ENCODE measurements around the gene RASSF5.

The RASSF5 gene

GRCh38 chr1:206469411-206469932, 37.9 kb upstream of the RASSF5 start:
- peak overlapping the region; percentile 91 for H3K9ac ChIP-seq (ENCODE audit: low read length)
- TF ChIP-seq, protein P1, sequence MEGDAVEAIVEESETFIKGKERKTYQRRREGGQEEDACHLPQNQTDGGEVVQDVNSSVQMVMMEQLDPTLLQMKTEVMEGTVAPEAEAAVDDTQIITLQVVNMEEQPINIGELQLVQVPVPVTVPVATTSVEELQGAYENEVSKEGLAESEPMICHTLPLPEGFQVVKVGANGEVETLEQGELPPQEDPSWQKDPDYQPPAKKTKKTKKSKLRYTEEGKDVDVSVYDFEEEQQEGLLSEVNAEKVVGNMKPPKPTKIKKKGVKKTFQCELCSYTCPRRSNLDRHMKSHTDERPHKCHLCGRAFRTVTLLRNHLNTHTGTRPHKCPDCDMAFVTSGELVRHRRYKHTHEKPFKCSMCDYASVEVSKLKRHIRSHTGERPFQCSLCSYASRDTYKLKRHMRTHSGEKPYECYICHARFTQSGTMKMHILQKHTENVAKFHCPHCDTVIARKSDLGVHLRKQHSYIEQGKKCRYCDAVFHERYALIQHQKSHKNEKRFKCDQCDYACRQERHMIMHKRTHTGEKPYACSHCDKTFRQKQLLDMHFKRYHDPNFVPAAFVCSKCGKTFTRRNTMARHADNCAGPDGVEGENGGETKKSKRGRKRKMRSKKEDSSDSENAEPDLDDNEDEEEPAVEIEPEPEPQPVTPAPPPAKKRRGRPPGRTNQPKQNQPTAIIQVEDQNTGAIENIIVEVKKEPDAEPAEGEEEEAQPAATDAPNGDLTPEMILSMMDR (IDR thresholded peaks at IDR 0.05; ENCODE audit: low read depth, low read length): no peak
- no peak for TF ChIP-seq EZH2phosphoT487 (IDR thresholded peaks at IDR 0.05; ENCODE audit: low read depth)
- peak overlapping the region; percentile 91 for H3K4me3 ChIP-seq (ENCODE audit: low read length)
- H3K9me3 ChIP-seq (ENCODE audit: insufficient read depth, low read length): no peaks in the 10 kb centered on the region
- peaks cover 70% of the 10 kb centered on the region for H3K4me1 ChIP-seq (ENCODE audit: low read length)
- H4K20me1 ChIP-seq (ENCODE audit: insufficient read depth, low read length): no peaks in the 10 kb centered on the region
- no peaks in the 10 kb centered on the region for H3K27me3 ChIP-seq (ENCODE audit: low read depth, low read length)
- peak overlapping the region; percentile 28; the same call in 1 of the 2 replicates for H2AFZ ChIP-seq (ENCODE audit: low read depth, low read length)
- peak overlapping the region; percentile 68 for H3K27ac ChIP-seq (ENCODE audit: low read length)
- peaks cover 26% of the 10 kb centered on the region for H3K79me2 ChIP-seq (ENCODE audit: low read length)
- peak overlapping the region; percentile 68 for H3K4me2 ChIP-seq (ENCODE audit: low read length)
- H3K36me3 ChIP-seq (replicated peaks; ENCODE audit: low read depth, low read length): peaks cover 11% of the 10 kb centered on the region

DNA sequence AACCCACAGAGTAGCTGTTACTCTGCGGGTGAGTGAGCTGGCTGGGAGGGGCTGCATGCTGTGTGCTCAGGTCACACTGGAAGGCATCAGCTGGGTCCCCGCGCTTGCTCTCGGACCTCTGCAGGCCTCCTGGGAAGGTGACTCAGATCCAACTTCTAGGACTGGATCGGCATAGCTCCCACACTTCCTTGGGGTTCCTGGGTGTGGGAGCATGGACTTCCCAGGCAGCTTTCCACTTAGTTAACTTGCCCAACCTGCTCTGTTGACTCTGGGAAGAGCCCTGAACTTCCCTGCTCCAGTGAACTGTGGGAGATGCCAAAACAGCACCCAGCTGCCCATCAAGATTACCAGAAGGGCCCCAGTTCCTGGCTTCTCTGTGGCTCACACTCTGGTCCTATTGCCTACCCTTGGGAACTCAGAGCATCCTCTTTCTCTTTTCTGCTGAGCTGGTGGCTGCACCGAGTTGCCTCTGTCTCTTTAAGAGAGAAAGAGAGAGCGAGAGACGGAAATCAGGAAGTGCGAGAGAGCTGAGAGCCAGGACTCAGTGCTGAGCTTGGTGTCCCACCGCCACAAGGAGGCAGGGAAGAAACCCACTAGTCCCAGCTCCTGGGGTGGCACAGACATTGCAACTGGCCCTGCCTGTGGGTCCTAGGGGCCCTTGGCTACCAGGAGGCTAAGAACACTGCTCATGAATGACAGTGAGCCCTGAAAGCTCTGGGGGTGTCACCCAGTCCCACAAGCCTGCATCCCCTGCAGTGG, 37.2 kb upstream of the RASSF5 start, which contains the start of gene IKBKE:
TSS of gene IKBKE (plus strand) at position 544 of the 759 bp plus-strand sequence. CDS start 2,752 bp downstream, outside the sequence.
- Histone ChIP-seq H3K27me3 (ENCODE audit: low read depth, low read length) (no peaks in the 10 kb centered on the region), H2AFZ (ENCODE audit: low read depth, low read length) (peak within 1 kb of the TSS; percentile 28), H3K4me1 (ENCODE audit: low read length) (peaks cover 70% of the 10 kb centered on the region), H3K9me3 (ENCODE audit: insufficient read depth, low read length) (no peaks in the 10 kb centered on the region), H3K4me2 (ENCODE audit: low read length) (peak within 1 kb of the TSS; percentile 68), H3K79me2 (ENCODE audit: low read length) (peaks cover 26% of the 10 kb centered on the region), H3K36me3 (replicated peaks; ENCODE audit: low read depth, low read length) (peaks cover 16% of the 10 kb centered on the region), H4K20me1 (ENCODE audit: insufficient read depth, low read length) (no peaks in the 10 kb centered on the region), H3K4me3 (ENCODE audit: low read length) (peak within 1 kb of the TSS; percentile 91), H3K27ac (ENCODE audit: low read length) (peak within 1 kb of the TSS; percentile 68), H3K9ac (ENCODE audit: low read length) (peak within 1 kb of the TSS; percentile 91)
- TF ChIP-seq EZH2phosphoT487 (IDR thresholded peaks at IDR 0.05; ENCODE audit: low read depth): no peak
- TF ChIP-seq, protein P1 (IDR thresholded peaks at IDR 0.05; ENCODE audit: low read depth, low read length): peak; percentile 35

DNA sequence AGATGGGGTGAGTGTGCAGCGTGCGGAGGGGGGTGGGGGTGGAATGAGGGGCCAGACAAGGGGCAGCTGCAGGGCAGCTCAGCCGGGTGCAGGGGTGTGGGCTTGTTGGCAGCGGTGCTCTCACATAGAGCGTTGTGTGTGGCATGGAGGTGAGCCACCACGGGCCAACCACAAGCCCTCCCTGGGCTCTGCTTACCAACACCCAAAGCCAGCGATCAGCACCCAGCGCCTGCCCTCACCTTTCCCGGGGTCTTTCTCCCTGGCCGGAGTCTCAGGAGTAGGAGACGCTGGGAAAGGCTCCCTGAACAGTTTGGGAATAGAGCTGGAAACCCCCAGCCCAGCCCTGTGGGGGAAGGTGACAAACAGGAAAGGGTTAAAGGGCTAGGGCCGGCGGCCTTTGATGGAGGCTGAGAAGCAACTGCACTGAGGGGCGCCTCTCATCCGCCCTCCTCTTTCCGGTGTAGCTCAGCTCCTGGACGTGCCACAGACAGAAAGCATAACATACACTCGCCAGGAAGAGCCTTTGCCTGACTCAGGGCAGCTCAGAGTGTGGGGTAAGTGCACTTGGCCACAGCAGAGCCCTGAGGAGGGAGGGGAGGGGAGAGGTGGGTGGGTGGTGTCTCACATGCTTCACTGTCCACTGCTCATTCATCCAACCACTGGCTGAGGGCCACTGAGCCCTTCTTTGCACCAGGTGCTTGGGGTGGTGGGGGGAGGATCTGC, 36.5 kb upstream of the RASSF5 start:
- Histone ChIP-seq H3K9me3 (ENCODE audit: insufficient read depth, low read length) (no peaks in the 10 kb centered on the region), H3K4me2 (ENCODE audit: low read length) (peak overlapping the region; percentile 68), H3K4me3 (ENCODE audit: low read length) (peak overlapping the region; percentile 91), H3K27ac (ENCODE audit: low read length) (peak overlapping the region; percentile 68), H3K27me3 (ENCODE audit: low read depth, low read length) (no peaks in the 10 kb centered on the region), H3K4me1 (ENCODE audit: low read length) (peaks cover 63% of the 10 kb centered on the region), H2AFZ (ENCODE audit: low read depth, low read length) (peak overlapping the region; percentile 28), H4K20me1 (ENCODE audit: insufficient read depth, low read length) (no peaks in the 10 kb centered on the region), H3K9ac (ENCODE audit: low read length) (peak overlapping the region; percentile 91), H3K79me2 (ENCODE audit: low read length) (peaks cover 26% of the 10 kb centered on the region), H3K36me3 (replicated peaks; ENCODE audit: low read depth, low read length) (peaks cover 18% of the 10 kb centered on the region)
- no peak for TF ChIP-seq EZH2phosphoT487 (IDR thresholded peaks at IDR 0.05; ENCODE audit: low read depth)
- TF ChIP-seq, protein P1 (IDR thresholded peaks at IDR 0.05; ENCODE audit: low read depth, low read length): no peak; the same call in 1 of the 2 replicates

- Histone ChIP-seq H3K27me3 (ENCODE audit: low read depth, low read length) (no peaks in the 10 kb centered on the region), H3K4me1 (ENCODE audit: low read length) (peaks cover 57% of the 10 kb centered on the region), H2AFZ (ENCODE audit: low read depth, low read length) (no peak overlapping the region), H3K36me3 (replicated peaks; ENCODE audit: low read depth, low read length) (peaks cover 20% of the 10 kb centered on the region), H3K27ac (ENCODE audit: low read length) (peak overlapping the region; percentile 68), H3K4me3 (ENCODE audit: low read length) (peak overlapping the region; percentile 91), H3K9ac (ENCODE audit: low read length) (peak overlapping the region; percentile 91), H3K4me2 (ENCODE audit: low read length) (peak overlapping the region; percentile 68), H3K79me2 (ENCODE audit: low read length) (peaks cover 26% of the 10 kb centered on the region), H4K20me1 (ENCODE audit: insufficient read depth, low read length) (no peaks in the 10 kb centered on the region), H3K9me3 (ENCODE audit: insufficient read depth, low read length) (no peaks in the 10 kb centered on the region)
- TF ChIP-seq, protein P1 (IDR thresholded peaks at IDR 0.05; ENCODE audit: low read depth, low read length): no peak
- TF ChIP-seq EZH2phosphoT487 (IDR thresholded peaks at IDR 0.05; ENCODE audit: low read depth): no peak
Measured at GRCh38 chr1:206471415-206471801, 35.9 kb upstream of the RASSF5 start.
